Measurements from ENCODE around the gene MPHOSPH10.

DNA sequence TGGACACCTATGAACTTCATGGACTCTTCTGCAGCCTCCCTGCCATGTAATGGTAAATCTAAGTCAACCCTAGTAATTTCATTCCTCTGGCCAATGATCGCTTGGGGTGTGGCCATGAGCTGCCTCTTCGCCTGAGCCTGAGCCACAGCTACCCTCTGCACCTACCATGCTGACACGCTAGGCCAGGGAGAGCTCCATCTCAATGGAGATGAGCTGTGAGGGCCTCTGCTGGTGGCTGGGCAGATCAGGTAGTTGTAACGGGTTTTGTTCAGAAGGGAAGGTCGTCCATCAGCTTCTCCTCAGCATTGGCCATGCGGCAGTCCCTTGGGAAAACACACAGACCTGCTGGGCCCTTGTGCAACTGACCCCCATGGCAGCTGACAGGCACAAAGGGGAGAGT, 24.4 kb downstream of the MPHOSPH10 start:
- TF ChIP-seq POLR2A (IDR thresholded peaks at IDR 0.05) (no peak), POLR2AphosphoS5 (IDR thresholded peaks at IDR 0.05) (no peak), EP300 (IDR thresholded peaks at IDR 0.05) (no peak)
- TF ChIP-seq, protein P1, sequence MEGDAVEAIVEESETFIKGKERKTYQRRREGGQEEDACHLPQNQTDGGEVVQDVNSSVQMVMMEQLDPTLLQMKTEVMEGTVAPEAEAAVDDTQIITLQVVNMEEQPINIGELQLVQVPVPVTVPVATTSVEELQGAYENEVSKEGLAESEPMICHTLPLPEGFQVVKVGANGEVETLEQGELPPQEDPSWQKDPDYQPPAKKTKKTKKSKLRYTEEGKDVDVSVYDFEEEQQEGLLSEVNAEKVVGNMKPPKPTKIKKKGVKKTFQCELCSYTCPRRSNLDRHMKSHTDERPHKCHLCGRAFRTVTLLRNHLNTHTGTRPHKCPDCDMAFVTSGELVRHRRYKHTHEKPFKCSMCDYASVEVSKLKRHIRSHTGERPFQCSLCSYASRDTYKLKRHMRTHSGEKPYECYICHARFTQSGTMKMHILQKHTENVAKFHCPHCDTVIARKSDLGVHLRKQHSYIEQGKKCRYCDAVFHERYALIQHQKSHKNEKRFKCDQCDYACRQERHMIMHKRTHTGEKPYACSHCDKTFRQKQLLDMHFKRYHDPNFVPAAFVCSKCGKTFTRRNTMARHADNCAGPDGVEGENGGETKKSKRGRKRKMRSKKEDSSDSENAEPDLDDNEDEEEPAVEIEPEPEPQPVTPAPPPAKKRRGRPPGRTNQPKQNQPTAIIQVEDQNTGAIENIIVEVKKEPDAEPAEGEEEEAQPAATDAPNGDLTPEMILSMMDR (IDR thresholded peaks at IDR 0.05), result peak in 1 of 7 experiments; percentile 8
